ENCODE measurements around the gene SLC13A3. TPM values are rescaled to one million over a fixed set of nuclear protein-coding genes. Genes with fewer than 3 reads are reported as not detected.

The SLC13A3 gene
- total RNA-seq, 1 donor from 2014 or later: 0.30 TPM

GRCh38 chr20:46559001-46559400 lies 92.3 kb downstream of the SLC13A3 start:
- Histone ChIP-seq H3K4me1 (peaks cover 15% of the 10 kb centered on the region), H3K27me3 (ENCODE audit: low read depth) (peaks cover 12% of the 10 kb centered on the region), H3K9me3 (replicated peaks) (no peaks in the 10 kb centered on the region), H3K36me3 (no peaks in the 10 kb centered on the region), H3K27ac (replicated peaks) (no peak overlapping the region), H3K4me3 (no peak overlapping the region)
- intact Hi-C loops (cut with micrococcal nuclease): no loop called here
- no peak for DNase-seq
- TF ChIP-seq, protein P1, sequence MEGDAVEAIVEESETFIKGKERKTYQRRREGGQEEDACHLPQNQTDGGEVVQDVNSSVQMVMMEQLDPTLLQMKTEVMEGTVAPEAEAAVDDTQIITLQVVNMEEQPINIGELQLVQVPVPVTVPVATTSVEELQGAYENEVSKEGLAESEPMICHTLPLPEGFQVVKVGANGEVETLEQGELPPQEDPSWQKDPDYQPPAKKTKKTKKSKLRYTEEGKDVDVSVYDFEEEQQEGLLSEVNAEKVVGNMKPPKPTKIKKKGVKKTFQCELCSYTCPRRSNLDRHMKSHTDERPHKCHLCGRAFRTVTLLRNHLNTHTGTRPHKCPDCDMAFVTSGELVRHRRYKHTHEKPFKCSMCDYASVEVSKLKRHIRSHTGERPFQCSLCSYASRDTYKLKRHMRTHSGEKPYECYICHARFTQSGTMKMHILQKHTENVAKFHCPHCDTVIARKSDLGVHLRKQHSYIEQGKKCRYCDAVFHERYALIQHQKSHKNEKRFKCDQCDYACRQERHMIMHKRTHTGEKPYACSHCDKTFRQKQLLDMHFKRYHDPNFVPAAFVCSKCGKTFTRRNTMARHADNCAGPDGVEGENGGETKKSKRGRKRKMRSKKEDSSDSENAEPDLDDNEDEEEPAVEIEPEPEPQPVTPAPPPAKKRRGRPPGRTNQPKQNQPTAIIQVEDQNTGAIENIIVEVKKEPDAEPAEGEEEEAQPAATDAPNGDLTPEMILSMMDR (IDR thresholded peaks at IDR 0.05; ENCODE audit: borderline replicate concordance): no peak

- Histone ChIP-seq H3K27me3 (ENCODE audit: low read depth) (peaks cover 12% of the 10 kb centered on the region), H3K36me3 (no peaks in the 10 kb centered on the region), H3K4me3 (no peak overlapping the region), H3K9me3 (replicated peaks) (no peaks in the 10 kb centered on the region), H3K27ac (replicated peaks) (no peak overlapping the region), H3K4me1 (peaks cover 15% of the 10 kb centered on the region)
- intact Hi-C loops (cut with micrococcal nuclease): no loop called here
- TF ChIP-seq, protein P1 (IDR thresholded peaks at IDR 0.05; ENCODE audit: borderline replicate concordance): no peak
- no peak for DNase-seq
Measured at GRCh38 chr20:46558511-46558959, 92.7 kb downstream of the SLC13A3 start.

GRCh38 chr20:46557231-46557956 lies 93.9 kb downstream of the SLC13A3 start:
- intact Hi-C loops (cut with micrococcal nuclease): no loop called here
- Histone ChIP-seq H3K4me1 (peaks cover 7% of the 10 kb centered on the region), H3K4me3 (no peak overlapping the region), H3K36me3 (no peaks in the 10 kb centered on the region), H3K9me3 (replicated peaks) (no peaks in the 10 kb centered on the region), H3K27ac (replicated peaks) (no peak overlapping the region), H3K27me3 (ENCODE audit: low read depth) (peaks cover 14% of the 10 kb centered on the region)
- TF ChIP-seq, protein P1 (IDR thresholded peaks at IDR 0.05; ENCODE audit: borderline replicate concordance): no peak
- no peak for DNase-seq

GRCh38 chr20:46555370-46555956 lies 95.8 kb downstream of the SLC13A3 start:
- DNase-seq: no peak
- no peaks in the 10 kb centered on the region for H3K4me1 ChIP-seq
- H3K9me3 ChIP-seq (replicated peaks): no peaks in the 10 kb centered on the region
- H3K36me3 ChIP-seq: no peaks in the 10 kb centered on the region
- peaks cover 14% of the 10 kb centered on the region for H3K27me3 ChIP-seq (ENCODE audit: low read depth)
- intact Hi-C loops (cut with micrococcal nuclease): no loop called here
- H3K4me3 ChIP-seq: no peak overlapping the region
- H3K27ac ChIP-seq (replicated peaks): no peak overlapping the region
- TF ChIP-seq, protein P1 (IDR thresholded peaks at IDR 0.05; ENCODE audit: borderline replicate concordance): no peak

DNA sequence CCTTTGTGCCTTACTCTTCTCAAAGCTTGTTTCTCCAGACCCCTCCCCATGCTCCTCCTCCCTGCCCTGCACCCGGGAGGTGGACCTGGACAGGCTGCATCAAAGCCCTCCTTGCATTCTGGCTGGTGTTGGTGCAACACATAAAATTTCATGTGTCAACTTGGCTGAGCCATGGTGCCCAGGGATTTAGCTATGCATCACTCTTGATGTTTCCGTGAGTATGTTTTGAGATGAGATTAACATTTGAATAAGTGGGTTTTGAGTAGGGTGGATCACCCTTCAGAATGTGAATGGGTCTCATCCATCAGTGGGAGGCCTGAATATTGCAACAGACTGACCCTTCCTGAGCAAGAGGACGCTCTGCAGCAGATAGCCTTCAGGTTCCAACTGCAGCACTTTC lies 96.4 kb downstream of the SLC13A3 start:
- no peak for DNase-seq
- intact Hi-C loops (cut with micrococcal nuclease): no loop called here
- Histone ChIP-seq H3K4me1 (no peaks in the 10 kb centered on the region), H3K36me3 (no peaks in the 10 kb centered on the region), H3K4me3 (no peak overlapping the region), H3K27ac (replicated peaks) (no peak overlapping the region), H3K9me3 (replicated peaks) (no peaks in the 10 kb centered on the region), H3K27me3 (ENCODE audit: low read depth) (peaks cover 14% of the 10 kb centered on the region)
- TF ChIP-seq, protein P1 (IDR thresholded peaks at IDR 0.05; ENCODE audit: borderline replicate concordance): no peak

Measured in left ventricle myocardium inferior (tissue), 1 donor.